Trophoblast cell (in vitro differentiated cells and primary cell): ENCODE data around the gene KRTAP1-5.
"Not testable (repeated sequence)": the region's sequence is repeated elsewhere in the genome, so short reads cannot be mapped to it uniquely, and the experiment has no call there.

Source experiments
- DNase-seq, 2 donors: peaks; one replicate each; pipeline ENCODE4 v3.0.0-alpha.2; 2016
- H2AFZ ChIP-seq: 2 replicates; pipeline ENCODE4 v1.6.1; 2013; ENCODE audit warnings: low read length, moderate library complexity, mild to moderate bottlenecking; ENCODE audit not compliant: insufficient read depth, poor library complexity
- H2AK5ac ChIP-seq: 2 replicates; pipeline ENCODE4 v1.6.1; 2013; ENCODE audit warnings: mild to moderate bottlenecking, low read length
- H2BK120ac ChIP-seq: 2 replicates; pipeline ENCODE4 v1.6.1; 2013; ENCODE audit warnings: low read length, mild to moderate bottlenecking, moderate library complexity; ENCODE audit not compliant: insufficient read depth, poor library complexity
- H2BK12ac ChIP-seq: 2 replicates; pipeline ENCODE4 v1.6.1; 2013; ENCODE audit warnings: mild to moderate bottlenecking, low read length, moderate library complexity
- H2BK5ac ChIP-seq: 2 replicates; pipeline ENCODE4 v1.6.1; 2013; ENCODE audit warnings: low read length, low read depth, moderate library complexity, mild to moderate bottlenecking; ENCODE audit not compliant: poor library complexity
- H3K14ac ChIP-seq: 2 replicates; pipeline ENCODE4 v1.6.1; 2013; ENCODE audit warnings: mild to moderate bottlenecking, low read length
- H3K18ac ChIP-seq: 2 replicates; pipeline ENCODE4 v1.6.1; 2013; ENCODE audit warnings: mild to moderate bottlenecking, low read length
- H3K23ac ChIP-seq: 2 replicates; pipeline ENCODE4 v1.6.1; 2013; ENCODE audit warnings: low read length
- H3K27ac ChIP-seq: 2 replicates; pipeline ENCODE4 v1.5.1; 2013; ENCODE audit warnings: low read depth, mild to moderate bottlenecking, inconsistent platforms, low read length, moderate library complexity
- H3K27me3 ChIP-seq: 2 replicates; pipeline ENCODE4 v1.6.1; 2013; ENCODE audit warnings: inconsistent platforms, mild to moderate bottlenecking, low read length, moderate library complexity; ENCODE audit not compliant: insufficient read depth
- H3K36me3 ChIP-seq, 2 experiments: 1 replicate in 1 of 2; 2 replicates in 1 of 2; pipeline ENCODE4 v1.6.1; 2013; ENCODE audit warnings: low read length in 2 of 2, mild to moderate bottlenecking in 2 of 2, moderate library complexity in 1 of 2; ENCODE audit not compliant: insufficient read depth in 2 of 2, control insufficient read depth in 1 of 2
- H3K4ac ChIP-seq: 2 replicates; pipeline ENCODE4 v1.6.1; 2013; ENCODE audit warnings: low read depth, mild to moderate bottlenecking, low read length, moderate library complexity
- H3K4me1 ChIP-seq, 2 experiments: 1 replicate in 1 of 2; 2 replicates in 1 of 2; pipeline ENCODE4 v1.6.1; 2013; ENCODE audit warnings: low read length in 2 of 2, mild to moderate bottlenecking in 2 of 2, moderate library complexity in 1 of 2; ENCODE audit not compliant: insufficient read depth in 2 of 2, control insufficient read depth in 1 of 2
- H3K4me2 ChIP-seq: 2 replicates; pipeline ENCODE4 v1.6.1; 2013; ENCODE audit warnings: inconsistent platforms, mild to moderate bottlenecking, low read length, moderate library complexity
- H3K4me3 ChIP-seq: 2 replicates; pipeline ENCODE4 v1.5.1; 2013; ENCODE audit warnings: mild to moderate bottlenecking, low read depth, low read length, inconsistent platforms
- H3K79me1 ChIP-seq: one replicate; pipeline ENCODE4 v1.6.1; 2013; ENCODE audit warnings: low read length
- H3K79me2 ChIP-seq: 2 replicates; pipeline ENCODE4 v1.6.1; 2013; ENCODE audit warnings: low read length, mild to moderate bottlenecking; ENCODE audit not compliant: control insufficient read depth, insufficient read depth, poor library complexity
- H3K9ac ChIP-seq: 2 replicates; pipeline ENCODE4 v1.6.1; 2013; ENCODE audit warnings: mild to moderate bottlenecking, low read length
- H3K9me3 ChIP-seq: 2 replicates; pipeline ENCODE4 v1.6.1; 2013; ENCODE audit warnings: low read depth, mild to moderate bottlenecking, control low read depth, inconsistent platforms, low read length; ENCODE audit not compliant: insufficient read depth
- H4K12ac ChIP-seq: 2 replicates; pipeline ENCODE4 v1.6.1; 2013; ENCODE audit warnings: low read depth, mild to moderate bottlenecking, low read length, moderate library complexity
- H4K8ac ChIP-seq: 2 replicates; pipeline ENCODE4 v1.6.1; 2013; ENCODE audit warnings: low read depth, mild to moderate bottlenecking, low read length, moderate library complexity
- H4K91ac ChIP-seq: one replicate; pipeline ENCODE4 v1.6.1; 2013; ENCODE audit warnings: low read depth, mild to moderate bottlenecking, low read length, moderate library complexity
- WGBS: extraction: QIAGEN DNeasy Blood & Tissue Kit; methylation state at CpG from one replicate; pipeline ENCODE4 v1.1.7; 2013; ENCODE audit warnings: missing lambda C conversion rate; ENCODE audit not compliant: insufficient read length, insufficient coverage; ENCODE audit errors: extremely low coverage; 5-methylcytosine and 5-hydroxymethylcytosine counted together

KRTAP1-5 gene

DNA sequence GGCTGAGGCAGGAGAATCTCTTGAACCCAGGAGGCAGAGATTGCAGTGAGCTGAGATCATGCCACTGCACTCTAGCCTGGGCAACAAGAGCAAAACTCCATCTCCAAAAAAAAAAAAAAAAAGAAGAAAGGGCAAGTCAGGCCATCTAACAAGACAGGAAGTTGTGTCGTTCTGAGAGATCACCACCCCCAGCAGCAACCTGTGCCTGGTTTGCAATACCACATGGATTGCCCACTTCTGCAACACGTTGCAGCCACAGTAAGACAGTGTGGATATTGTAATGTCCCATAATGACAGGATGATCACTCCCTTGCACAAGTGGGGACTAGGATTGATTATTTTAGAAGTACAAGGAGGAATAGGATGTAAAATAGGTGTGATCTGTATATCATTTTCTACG, 42.0 kb upstream of the KRTAP1-5 start:
- no peak overlapping the region for H3K4me3 ChIP-seq
- no peak overlapping the region for H3K18ac ChIP-seq
- no peaks in the 10 kb centered on the region for H3K9me3 ChIP-seq
- no peak overlapping the region for H2AFZ ChIP-seq
- H3K14ac ChIP-seq = no peak overlapping the region
- H2AK5ac ChIP-seq = no peak overlapping the region
- no peaks in the 10 kb centered on the region for H3K79me2 ChIP-seq
- H2BK12ac ChIP-seq = no peak overlapping the region
- no peak overlapping the region for H3K23ac ChIP-seq
- no peaks in the 10 kb centered on the region for H3K36me3 ChIP-seq
- H3K4me1 ChIP-seq = no peaks in the 10 kb centered on the region
- H3K27ac ChIP-seq = no peak overlapping the region
- no peak overlapping the region for H4K8ac ChIP-seq
- no peak overlapping the region for H3K4me2 ChIP-seq
- no peak overlapping the region for H2BK5ac ChIP-seq
- no peak overlapping the region for H4K91ac ChIP-seq
- H4K12ac ChIP-seq = no peak overlapping the region
- no CpG with 5 or more reads among the region's 3 CpGs for WGBS
- no peak overlapping the region for H3K9ac ChIP-seq
- no peak overlapping the region for H2BK120ac ChIP-seq
- H3K79me1 ChIP-seq = no peaks in the 10 kb centered on the region
- H3K27me3 ChIP-seq = no peaks in the 10 kb centered on the region
- DNase-seq = no peak
- no peak overlapping the region for H3K4ac ChIP-seq

DNA sequence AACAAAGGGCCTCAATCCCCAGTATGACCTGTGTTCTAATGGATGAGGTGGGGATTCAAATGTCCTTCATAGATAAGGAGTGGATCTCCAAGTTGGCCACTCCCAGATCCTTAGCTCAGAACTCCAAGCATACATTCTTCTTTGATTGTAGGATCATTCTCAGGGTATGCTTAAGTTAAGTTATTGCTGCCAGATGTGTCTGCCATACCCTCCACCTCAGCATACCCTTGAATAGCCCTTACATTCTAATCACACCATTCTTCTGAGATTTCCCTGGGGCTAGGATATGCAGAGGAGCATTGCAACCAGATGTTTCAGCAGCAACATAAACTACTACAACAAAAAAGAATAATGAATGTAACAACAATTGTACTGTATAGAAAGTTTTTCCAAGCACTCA, 40.3 kb upstream of the KRTAP1-5 start:
- no peaks in the 10 kb centered on the region for H3K79me1 ChIP-seq
- no peaks in the 10 kb centered on the region for H3K4me1 ChIP-seq
- no peaks in the 10 kb centered on the region for H3K9me3 ChIP-seq
- no peaks in the 10 kb centered on the region for H3K79me2 ChIP-seq
- no peak overlapping the region for H2BK120ac ChIP-seq
- H2AK5ac ChIP-seq = no peak overlapping the region
- DNase-seq = peak; percentile 33 to 77
- H3K23ac ChIP-seq = no peak overlapping the region
- H3K27me3 ChIP-seq = no peaks in the 10 kb centered on the region
- H3K4ac ChIP-seq = no peak overlapping the region
- H2AFZ ChIP-seq = no peak overlapping the region
- no peak overlapping the region for H4K91ac ChIP-seq
- H3K4me2 ChIP-seq = no peak overlapping the region
- no peak overlapping the region for H3K14ac ChIP-seq
- H3K4me3 ChIP-seq = no peak overlapping the region
- no peak overlapping the region for H3K9ac ChIP-seq
- no peak overlapping the region for H4K12ac ChIP-seq
- H3K18ac ChIP-seq = no peak overlapping the region
- H2BK12ac ChIP-seq = no peak overlapping the region
- H2BK5ac ChIP-seq = no peak overlapping the region
- no peaks in the 10 kb centered on the region for H3K36me3 ChIP-seq
- no peak overlapping the region for H3K27ac ChIP-seq
- no peak overlapping the region for H4K8ac ChIP-seq

DNA sequence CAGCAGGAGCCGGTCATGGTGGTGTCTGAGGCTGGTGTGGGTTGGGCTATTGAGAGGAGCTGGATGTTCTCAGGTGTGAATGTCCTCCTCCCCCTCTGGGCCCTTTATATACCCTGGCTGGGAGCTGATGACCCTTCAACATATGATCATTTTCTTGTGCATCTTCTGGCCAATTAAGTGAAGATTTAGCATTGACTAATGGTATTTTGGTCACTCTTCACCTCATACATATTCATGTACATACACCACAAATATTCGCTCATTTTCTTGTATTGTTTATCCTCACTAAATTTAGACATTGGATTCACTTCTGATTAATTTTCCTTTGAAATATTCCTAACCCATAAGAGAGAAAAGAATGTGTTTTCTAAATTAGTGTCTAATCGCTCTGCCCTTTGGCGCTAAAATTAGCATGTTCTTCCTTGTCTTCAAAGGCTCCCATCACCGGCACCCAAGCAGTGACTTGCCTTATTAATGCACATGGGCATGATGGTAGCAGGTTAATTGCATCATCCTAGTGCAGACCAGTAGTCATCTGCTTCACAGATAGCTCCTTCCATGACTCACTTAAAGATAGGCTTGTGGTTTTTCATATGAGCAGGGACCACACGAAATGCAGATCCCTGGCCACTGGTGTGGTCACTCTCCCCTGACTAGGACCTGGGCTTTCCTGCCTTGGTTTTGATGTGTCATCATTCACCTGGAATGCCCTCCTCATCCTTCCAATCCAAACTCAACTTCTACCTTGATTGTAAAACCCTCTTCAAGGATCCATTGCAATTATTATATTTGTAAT, 39.0 kb upstream of the KRTAP1-5 start, which contains the start of gene KRTAP2-4:
Gene KRTAP2-4 (minus strand): TSS at position 51 of the 796 bp plus-strand sequence. CDS start 34 bp downstream, at position 17.
- peak; percentile 77 to 84 for DNase-seq
- H3K79me1 ChIP-seq = no peaks in the 10 kb centered on the region
- H3K4ac ChIP-seq = no peak within 1 kb of the TSS
- H3K14ac ChIP-seq = no peak within 1 kb of the TSS
- no peak within 1 kb of the TSS for H2AFZ ChIP-seq
- no CpG with 5 or more reads among the region's 6 CpGs for WGBS
- no peaks in the 10 kb centered on the region for H3K36me3 ChIP-seq
- H4K91ac ChIP-seq = no peak within 1 kb of the TSS
- H3K4me3 ChIP-seq = no peak within 1 kb of the TSS
- no peak within 1 kb of the TSS for H4K8ac ChIP-seq
- H2AK5ac ChIP-seq = no peak within 1 kb of the TSS
- H3K27ac ChIP-seq = no peak within 1 kb of the TSS
- no peak within 1 kb of the TSS for H3K18ac ChIP-seq
- H3K23ac ChIP-seq = no peak within 1 kb of the TSS
- no peak within 1 kb of the TSS for H2BK5ac ChIP-seq
- no peak within 1 kb of the TSS for H2BK120ac ChIP-seq
- no peaks in the 10 kb centered on the region for H3K79me2 ChIP-seq
- no peaks in the 10 kb centered on the region for H3K9me3 ChIP-seq
- H4K12ac ChIP-seq = no peak within 1 kb of the TSS
- no peak within 1 kb of the TSS for H3K4me2 ChIP-seq
- H2BK12ac ChIP-seq = no peak within 1 kb of the TSS
- peaks cover 0 to 1% of the 10 kb centered on the region in 2 experiments for H3K4me1 ChIP-seq
- no peak within 1 kb of the TSS for H3K9ac ChIP-seq
- no peaks in the 10 kb centered on the region for H3K27me3 ChIP-seq

DNA sequence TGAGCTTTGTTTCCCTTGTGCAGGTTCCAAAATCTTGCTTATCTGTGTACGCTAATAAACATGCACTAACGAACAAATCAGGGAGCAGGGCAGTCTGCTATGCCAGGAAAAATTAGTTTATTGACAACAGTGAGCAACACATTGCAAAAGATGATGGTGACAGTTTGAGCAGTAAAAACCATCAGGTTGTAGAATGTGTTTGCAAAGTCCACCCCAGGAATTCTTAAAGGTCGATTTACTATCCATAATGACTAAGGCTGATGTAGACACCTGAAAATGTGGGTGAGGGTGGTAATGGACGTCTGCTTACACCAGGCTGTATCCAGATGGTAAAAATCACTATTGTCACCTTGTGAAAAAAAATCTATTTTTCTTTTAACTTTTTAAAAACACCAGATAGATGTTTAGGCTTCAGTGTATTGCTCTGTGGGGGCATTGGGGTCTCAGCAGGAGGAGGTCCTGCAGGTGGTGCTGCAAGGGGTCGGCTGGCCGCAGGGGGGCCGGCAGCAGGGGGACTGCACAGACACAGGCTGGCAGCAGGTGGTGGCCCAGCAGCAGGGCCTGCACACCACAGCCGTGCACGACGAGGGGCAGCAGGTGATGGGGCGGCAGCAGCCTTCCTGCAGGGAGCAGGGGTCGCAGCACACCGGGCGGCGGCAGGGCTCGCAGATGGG, 38.1 kb upstream of the KRTAP1-5 start:
- not testable (repeated sequence) for H3K79me1 ChIP-seq, H2BK120ac ChIP-seq, H3K4me2 ChIP-seq, H3K23ac ChIP-seq, H3K79me2 ChIP-seq, H4K91ac ChIP-seq, H4K12ac ChIP-seq, DNase-seq, H2AFZ ChIP-seq, H3K27ac ChIP-seq, H2AK5ac ChIP-seq, H4K8ac ChIP-seq, H3K27me3 ChIP-seq, H2BK12ac ChIP-seq, H2BK5ac ChIP-seq, H3K4me1 ChIP-seq, H3K9me3 ChIP-seq, H3K18ac ChIP-seq, H3K36me3 ChIP-seq, H3K4ac ChIP-seq, H3K4me3 ChIP-seq, H3K9ac ChIP-seq, H3K14ac ChIP-seq
- no CpG with 5 or more reads among the region's 16 CpGs for WGBS
